Measurements from ENCODE around the gene CNNM2.
"Not testable (repeated sequence)": the region's sequence is repeated elsewhere in the genome, so short reads cannot be mapped to it uniquely, and the experiment has no call there.

The CNNM2 gene

DNA sequence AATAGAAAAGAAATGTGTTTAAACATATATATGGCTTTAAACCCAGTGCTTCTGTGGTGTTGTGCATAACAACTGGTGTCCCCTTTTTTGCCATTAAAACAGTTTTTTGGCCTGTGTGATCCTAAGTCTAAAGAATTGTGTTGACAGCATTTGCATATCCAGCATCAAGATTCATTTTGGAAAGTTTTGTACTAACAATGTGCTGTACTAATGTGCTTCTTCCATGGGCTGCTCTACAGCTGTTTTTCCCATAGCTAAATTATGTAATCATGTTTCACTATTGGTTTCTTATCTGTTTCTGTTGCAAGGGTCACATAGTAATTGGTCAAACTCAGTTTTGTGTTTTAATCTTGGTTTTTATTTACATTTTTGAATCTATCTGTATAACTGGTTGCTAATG is 5.5 kb downstream of the CNNM2 start:
- DNase-seq (ENCODE audit: low read depth in 2 of 3, low spot score in 1 of 3), result no peak

DNA sequence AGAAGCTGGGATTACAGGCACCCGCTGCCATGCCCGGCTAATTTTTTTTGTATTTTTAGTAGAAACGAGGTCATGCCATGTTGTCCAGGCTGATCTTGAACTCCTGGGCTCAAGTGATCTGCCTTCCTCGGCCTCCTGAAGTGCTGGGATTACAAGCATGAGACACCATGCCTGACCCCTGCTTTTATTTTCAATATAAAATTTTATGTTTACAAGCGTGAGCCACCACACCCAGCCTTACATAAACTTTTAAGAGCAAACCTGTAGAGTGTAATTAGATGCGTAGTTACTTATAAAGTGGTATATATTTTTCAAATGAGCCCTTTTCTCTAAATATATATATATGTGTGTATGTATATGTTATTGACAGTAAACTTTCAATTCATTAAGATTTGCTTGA is 8.7 kb downstream of the CNNM2 start:
- DNase-seq (ENCODE audit: low read depth in 2 of 3, low spot score in 1 of 3), result no peak

DNA sequence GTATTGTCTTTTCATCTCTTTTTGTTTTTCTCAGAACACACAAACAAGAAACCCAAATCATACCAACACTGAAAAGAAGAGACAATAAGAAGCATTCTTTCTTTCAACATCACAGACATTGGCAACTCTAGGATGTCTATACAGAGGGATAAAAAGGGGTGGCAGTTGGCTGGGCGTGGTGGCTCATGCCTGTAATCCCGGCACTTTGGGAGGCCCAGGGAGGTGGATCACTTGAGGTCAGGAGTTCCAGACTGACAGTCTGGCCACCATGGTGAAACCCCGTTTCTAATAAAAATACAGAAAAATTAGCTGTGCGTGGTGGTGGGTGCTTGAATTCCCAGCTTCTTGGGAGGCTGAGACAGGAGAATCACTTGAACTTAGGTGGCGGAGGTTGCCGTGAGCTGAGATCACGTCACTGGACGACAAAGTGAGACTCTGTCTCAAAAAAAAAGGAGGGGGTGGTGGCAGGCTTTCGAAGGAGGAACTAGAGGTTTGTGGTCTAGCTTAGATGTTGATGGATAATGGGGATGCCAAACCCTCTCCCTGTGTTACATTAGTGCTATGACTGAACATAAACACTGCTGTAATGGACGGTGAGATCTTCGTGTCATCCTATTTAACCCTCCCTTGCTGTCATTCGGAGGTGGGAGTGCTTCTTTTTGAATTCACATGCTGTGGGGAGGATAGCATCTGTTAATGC is 9.4 kb downstream of the CNNM2 start:
- DNase-seq (ENCODE audit: low read depth in 2 of 3, low spot score in 1 of 3), result no peak

DNA sequence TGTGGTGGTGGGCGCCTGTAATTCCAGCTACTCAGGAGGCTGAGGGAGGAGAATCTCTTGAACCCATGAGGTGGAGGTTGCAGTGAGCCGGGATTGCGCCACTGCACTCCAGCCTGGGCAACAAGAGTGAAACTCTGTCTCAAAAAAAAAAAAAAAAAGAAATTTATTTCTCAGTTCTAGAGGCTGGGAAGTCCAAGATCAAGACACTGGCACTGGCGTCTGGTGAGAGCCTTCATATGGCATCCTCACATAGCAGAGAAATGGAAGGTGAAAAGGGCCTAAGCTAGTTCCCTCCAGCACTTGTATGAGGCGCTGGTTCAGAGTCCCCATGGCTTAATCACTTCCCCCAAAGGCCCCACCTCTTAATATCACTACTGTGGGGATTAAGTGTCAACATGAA is 10.3 kb downstream of the CNNM2 start:
- not testable (repeated sequence) for DNase-seq (ENCODE audit: low read depth in 2 of 3, low spot score in 1 of 3)

DNA sequence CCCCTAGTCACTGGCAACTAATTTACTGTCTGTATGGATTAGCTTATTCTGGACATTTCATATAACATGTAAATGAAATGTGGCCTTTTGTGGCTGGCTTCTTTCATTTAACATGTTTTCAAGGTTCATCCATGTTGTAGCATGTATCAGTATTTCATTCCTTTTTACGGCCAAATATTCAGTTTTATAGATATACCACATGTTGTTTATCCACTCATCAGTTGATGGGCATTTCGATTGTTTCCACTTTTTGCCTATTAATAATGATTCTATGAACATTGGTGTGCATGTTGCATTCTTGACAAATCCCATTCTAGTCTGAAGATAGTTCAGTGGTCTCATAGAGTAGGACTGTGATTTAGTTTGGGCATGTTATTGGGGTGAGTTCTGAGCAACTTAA is 12.6 kb downstream of the CNNM2 start:
- no peak for DNase-seq (ENCODE audit: low read depth in 2 of 3, low spot score in 1 of 3)

DNA sequence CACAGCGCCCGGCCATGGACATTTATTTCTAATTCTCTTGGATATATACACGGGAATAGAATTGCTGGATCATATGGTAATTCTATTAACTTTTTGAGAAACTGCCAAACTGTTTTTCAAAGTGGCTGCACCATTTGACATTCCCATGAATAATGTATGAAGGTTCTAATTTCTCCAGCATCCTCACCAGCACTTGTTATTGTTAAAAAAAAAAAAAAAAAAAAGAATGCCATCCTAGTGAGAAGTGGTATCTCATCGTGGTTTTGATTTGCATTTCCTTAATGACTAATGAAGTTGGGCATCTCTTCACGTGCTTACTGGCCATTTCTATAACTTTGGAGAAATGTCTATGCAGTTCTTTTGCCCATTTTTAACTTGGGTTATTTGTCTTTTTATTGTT is 13.5 kb downstream of the CNNM2 start:
- no peak for DNase-seq (ENCODE audit: low read depth in 2 of 3, low spot score in 1 of 3)

DNA sequence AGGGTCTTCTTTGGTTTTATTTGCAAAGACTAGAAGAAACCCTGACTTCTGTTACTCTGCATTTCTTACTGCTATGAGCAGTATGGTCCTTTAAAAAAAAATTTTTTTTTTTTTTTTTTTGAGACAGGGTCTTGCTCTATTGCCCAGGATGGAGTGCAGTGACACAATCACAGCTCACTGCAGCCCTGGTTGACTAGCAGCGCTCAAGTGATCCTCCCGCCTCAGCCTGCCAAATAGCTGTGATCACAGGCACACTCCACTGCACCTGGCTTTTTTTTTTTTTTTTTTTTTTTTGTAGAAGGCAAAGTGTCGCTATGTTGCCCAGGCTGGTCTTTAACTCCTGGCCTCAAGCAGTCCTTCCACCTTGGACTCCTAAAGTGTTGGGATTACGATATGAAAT is 17.4 kb downstream of the CNNM2 start:
- no peak for DNase-seq (ENCODE audit: low read depth in 2 of 3, low spot score in 1 of 3)

DNA sequence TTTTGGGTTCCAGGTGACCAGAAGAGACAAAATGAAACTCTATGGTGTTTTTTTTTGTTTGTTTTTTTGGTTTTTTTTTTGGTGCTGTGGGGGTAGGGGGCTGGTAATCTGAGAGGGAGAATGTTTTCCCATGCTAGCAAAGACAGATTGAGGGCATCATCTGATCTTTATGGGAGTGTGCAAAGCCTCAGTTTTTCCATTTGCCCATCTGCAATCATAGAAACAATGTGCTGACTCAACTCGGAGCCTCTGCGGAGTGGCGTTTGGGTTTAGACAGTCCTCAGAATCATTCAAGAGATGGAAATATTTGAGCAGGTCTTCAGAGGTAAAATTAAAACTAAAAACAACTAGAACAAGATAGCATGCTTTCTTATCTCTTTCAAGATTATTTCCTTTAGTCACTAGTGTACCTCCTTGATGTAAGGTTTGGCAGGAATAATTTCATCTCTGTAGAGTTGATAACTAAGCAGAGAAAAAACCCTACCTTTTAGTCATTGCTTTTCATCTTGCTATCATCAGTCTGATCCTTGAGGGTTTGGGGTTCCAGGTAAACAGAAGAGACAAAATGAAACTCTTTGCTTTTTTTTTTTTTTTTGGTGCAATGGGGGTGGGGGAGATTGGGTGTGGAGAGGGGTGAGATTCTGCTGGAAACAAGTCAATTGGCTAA is 18.0 kb downstream of the CNNM2 start:
- DNase-seq (ENCODE audit: low read depth in 2 of 3, low spot score in 1 of 3), result peak in 2 of 3 donors; percentile 16 to 22

DNA sequence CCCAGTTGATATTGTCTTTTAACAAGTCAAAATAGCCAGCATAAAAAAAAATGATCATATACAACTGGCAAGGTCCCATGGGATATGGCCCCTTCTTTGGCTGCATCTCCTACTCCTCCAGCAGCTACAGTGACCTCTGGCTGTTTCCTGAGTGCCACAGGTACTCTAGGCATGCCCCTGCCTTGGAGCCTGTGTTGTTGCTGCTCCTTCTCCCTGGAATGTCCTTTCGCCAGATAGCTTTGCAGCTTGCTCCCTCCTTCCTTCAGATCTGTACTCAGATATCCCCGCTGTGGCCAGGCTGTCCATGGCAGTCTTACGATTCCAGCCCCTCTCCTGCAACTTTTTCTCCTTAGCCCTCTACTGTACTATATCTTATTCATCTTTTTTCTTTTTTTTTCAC is 23.3 kb downstream of the CNNM2 start:
- no peak for DNase-seq (ENCODE audit: low read depth in 2 of 3, low spot score in 1 of 3)

DNA sequence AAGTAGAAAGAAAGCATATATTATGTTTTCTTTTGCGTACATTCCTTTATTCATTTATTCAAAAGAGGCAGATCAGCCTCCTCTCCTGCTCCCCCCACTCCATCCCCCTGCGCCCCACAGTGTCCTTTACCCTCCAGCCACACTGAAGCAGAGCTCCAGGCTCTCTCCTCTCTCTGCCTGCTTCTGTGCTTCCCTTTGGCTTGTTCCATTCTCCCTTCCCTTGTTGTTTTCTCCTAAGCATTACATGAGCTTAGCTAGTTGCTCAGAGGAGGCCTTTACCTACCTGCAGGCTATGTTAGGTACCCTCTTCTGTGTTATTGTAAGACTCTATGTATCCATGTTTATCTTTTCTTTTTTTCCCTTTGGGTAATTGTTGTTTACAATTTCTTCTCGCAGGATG is 27.4 kb downstream of the CNNM2 start:
- DNase-seq (ENCODE audit: low read depth in 2 of 3, low spot score in 1 of 3), result no peak

DNA sequence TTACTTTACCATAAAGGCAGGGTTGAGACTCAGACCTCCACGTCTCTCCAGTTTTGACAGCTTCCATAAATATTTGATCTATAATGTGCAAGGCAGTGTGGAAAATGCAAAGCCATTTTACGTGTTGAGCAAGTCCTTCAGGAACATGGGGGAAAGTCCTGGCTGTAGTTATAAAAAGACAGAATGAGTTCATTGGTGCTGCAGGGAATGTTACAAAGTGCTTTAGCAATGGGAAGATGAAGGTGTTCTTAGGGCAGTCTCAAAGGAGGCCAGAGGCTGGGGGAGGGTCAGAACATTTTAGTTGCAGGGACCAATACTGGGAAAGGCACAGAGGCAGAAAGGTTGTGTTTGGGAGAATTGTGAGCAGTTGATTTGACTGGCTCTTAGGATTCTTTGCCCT is 27.9 kb downstream of the CNNM2 start:
- no peak for DNase-seq (ENCODE audit: low read depth in 2 of 3, low spot score in 1 of 3)

DNA sequence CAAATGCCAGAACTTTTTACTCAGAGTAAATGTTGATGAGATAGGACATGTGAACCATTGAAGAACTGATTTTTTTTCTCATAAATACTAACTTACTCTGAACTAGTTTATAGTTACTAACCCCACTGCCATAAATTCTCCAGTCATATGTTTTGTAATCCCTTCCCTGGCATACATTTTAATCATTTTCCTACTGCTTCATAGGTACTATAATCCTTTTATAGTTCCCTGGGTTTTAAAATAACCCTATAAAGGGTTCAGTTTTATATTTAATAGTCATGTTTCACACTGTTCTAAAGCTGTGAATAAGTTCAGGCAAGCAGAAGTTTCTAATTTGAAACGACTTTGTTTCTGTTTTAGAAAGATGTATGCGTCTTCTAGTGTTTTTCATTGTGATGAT is 28.9 kb downstream of the CNNM2 start:
- DNase-seq (ENCODE audit: low read depth in 2 of 3, low spot score in 1 of 3), result no peak

DNA sequence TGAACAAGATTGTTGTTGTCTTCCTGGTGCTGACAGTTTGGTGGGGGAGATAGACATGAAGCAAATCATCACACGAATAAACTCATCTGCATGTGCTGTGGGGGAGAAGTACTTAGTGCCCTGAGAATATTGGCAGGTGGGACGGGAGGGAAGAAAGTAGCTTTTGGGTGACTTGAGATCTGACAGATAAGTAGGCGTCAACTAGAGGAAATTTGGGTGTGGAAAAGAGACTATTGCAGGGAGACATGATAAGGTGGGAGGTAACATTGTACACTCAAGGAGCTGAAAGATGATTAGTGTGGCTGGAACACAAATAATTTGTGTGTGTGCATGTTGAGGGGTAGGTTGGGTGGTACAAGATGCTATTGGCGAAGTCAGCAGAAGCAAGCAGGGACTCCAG is 30.1 kb downstream of the CNNM2 start:
- DNase-seq (ENCODE audit: low read depth in 2 of 3, low spot score in 1 of 3), result no peak

DNA sequence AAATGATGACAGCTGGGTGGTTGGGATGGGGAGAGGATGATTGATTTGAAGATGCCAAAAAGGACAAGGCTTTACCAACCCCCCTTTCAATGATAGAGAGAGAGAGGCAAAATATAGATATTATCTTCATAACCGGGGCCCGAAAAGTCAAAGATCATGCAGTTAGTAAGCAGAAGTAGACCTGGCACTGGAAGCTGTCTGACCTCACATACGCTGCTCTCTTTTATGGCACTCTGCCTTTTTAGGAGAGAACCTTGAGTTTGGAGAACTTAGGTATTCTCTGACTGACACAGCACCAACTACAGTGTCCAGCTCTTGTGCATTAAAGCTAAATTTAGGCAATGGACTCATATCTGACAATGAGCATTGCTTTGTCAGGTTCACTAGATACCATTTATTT is 30.7 kb downstream of the CNNM2 start:
- DNase-seq (ENCODE audit: low read depth in 2 of 3, low spot score in 1 of 3), result no peak

DNA sequence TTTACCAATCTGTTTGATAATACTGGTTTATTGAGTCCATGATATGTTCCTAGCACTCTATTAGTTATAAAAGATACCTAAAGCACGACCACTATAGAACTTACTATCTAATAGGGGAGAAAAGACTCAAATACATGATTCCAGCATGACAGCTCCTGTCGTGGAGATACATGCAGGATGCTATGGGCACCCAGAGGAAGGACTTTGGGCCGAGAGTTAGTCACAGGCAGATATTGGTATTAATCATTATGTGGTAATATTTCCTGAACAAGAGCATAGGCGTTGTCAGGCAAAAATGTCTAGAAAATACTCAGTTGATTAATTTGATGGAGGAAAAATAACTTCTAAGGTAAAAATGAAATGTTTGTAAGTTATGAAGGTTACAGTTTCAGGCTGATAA is 31.8 kb downstream of the CNNM2 start:
- DNase-seq (ENCODE audit: low read depth in 2 of 3, low spot score in 1 of 3), result no peak

DNA sequence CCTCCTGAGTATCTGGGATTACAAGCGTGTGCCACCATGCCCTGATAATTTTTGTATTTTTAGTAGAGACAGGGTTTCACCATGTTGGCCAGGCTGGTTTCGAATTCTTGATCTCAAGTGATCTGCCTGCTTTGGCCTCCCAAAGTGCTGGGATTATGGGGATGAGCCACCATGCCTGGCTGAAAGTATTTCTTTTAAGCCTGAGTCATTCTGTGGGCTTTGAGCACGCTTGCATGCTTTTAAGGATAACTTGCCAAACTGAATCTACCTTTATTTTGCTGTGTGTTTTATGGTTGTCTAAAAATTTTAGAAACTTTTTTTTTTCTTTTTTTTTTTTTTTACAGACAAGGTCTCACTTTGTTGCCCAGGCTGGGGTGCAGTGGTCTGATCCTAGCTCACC is 33.2 kb downstream of the CNNM2 start:
- DNase-seq (ENCODE audit: low read depth in 2 of 3, low spot score in 1 of 3), result no peak

DNA sequence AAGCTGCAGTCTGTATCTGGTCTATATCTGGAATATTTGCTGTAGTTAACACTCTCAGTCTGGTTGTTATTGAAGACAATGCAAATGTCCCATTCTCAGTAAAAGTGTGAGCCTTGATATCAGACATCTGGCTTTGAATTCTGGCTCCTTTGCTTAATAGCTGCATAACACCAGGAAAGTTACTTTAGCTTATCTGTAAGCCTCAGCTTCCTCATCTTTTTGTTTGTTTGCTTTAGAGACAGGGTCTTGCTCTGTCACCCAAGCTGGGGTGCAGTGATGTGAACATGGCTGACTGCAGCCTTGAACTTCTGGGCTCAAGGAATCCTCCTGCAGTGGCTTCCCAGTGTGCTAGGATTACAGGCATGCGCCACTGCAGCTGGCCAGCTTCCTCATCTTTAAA is 41.3 kb downstream of the CNNM2 start:
- DNase-seq (ENCODE audit: low read depth in 2 of 3, low spot score in 1 of 3), result no peak

DNA sequence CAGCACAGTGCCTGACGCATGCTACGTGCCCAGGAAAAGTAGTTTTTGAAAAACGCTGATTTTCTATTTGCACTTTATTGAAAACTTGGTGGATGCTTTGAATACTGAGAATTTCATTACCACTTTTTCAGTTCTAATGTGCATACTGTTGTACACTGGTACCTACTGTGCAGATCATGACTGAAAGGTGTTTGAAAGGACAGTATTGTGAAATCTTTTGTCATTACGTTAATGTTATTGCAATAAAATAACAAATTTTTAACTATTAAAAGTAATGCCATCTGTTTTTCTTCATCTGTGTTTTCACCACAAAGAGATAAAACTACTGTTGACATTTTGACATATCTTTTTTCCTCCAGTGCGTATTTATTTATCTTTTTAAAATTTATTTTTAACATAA is 42.1 kb downstream of the CNNM2 start:
- no peak for DNase-seq (ENCODE audit: low read depth in 2 of 3, low spot score in 1 of 3)

DNA sequence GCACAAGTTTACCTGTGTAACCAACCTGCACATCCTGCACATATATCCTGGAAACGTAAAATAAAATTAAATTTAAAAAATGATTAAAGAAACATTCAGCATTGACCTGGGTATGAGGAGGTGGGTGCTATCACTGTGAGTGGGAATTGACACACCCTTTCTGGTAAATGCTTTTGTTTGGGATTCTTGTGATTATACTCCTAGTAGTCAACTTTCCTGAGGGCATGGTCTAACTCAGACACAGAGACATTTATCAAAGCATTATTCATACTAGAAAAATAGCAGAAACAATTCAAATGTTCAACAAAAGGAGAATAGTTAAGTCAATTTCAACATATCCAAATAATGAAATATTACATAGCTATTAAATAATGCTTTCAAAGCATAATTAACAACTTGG is 44.2 kb downstream of the CNNM2 start:
- DNase-seq (ENCODE audit: low read depth in 2 of 3, low spot score in 1 of 3), result no peak

DNA sequence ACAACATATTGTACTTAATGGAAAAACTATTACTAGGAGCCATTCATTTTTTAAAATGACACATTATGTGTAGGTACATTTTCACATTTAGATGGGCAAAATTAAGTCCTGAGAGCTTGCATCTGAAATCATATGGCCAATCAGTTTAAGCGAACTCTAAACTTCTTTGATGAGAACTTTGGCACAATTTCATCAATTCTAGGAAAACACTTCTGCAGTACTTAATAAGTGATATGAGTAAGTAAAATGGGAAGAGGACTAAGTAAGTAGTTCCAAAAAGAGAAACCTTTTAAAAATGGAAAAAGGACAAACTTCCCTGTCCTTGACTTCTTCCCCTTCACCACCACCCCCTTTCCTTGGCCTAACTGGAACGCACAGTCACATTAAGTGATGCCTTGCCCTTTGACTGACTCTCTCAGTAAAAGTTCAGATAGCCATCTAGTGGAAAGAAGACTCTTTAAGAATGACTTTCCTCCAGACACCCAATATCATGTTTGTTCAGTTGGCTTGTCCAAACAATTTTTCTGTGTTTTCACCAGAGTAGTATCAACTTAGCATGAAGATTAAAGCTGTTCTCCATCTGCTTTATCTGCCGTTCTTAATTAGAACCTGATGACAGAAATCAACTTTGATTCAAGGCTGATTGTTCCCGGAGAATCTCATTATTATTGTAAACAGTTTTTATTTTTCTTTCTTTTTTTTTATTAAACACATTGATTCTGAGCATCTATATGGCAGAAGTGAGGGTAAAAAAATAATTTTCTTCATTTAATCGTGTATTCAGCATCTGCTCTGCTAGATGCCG is 45.1 kb downstream of the CNNM2 start:
- no peak for DNase-seq (ENCODE audit: low read depth in 2 of 3, low spot score in 1 of 3)

DNA sequence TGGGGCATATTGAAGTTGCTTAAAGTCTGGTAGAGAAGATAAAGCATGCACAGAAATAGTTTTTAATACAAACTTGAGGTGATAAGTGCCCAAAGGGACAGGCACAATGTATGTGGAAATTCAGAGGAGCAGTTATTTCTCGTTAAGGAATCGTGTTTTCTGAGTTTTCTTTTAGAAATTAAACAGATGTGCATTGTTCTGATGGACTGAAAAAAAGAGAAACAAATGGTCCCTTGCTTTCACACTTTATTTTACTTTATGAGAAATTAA is 45.6 kb downstream of the CNNM2 start:
- no peak for DNase-seq (ENCODE audit: low read depth in 2 of 3, low spot score in 1 of 3)

DNA sequence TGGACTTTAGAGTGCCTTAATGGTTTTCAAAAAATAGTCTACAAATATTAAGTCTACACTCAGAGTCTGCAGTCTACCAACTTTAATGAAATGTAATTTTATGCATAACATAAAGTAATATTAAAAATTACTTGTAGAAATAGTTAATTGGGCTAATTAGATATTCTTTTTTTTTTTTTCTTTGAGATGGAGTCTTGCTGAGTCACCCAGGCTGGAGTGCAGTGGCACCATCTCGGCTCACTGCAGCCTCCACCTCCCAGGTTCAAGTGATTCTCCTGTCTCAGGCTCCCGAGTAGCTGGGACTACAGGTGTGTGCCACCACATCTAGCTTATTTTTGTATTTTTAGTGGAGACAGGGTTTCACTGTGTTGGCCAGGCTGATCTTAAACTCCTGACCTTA is 46.0 kb downstream of the CNNM2 start:
- not testable (repeated sequence) for DNase-seq (ENCODE audit: low read depth in 2 of 3, low spot score in 1 of 3)

DNA sequence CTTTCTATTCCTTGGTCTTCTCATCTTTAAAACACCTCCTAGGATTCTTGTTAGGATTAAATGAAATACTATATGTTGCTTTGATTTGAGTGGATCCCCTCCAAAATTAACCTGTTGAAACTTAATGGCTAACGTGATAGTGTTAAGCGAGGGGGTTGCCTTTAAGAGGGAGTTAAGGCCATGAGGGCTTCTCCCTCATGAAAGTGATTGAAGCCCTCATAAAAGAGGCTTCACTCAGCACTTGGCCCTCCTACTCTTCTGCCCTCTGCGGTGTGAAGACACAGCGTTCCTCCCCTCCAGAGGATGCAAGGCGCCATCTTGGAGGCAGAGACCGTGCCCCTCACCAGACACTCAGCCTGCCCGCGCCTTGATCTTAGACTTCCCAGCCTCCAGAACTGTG is 46.6 kb downstream of the CNNM2 start:
- DNase-seq (ENCODE audit: low read depth in 2 of 3, low spot score in 1 of 3), result no peak

Measured in stimulated activated CD4-positive, alpha-beta T cell treated with anti-CD3 and anti-CD28 coated beads, Interleukin-12 subunit alpha, Interleukin-12 subunit beta, amount 100 ng/mL, for 48 hours (primary cell).